Lower lobe of right lung (tissue), 2 donors: Measurements from ENCODE around the gene RHCE. TPM values are rescaled to one million over a fixed set of nuclear protein-coding genes. Genes with fewer than 3 reads are reported as not detected.
"Not testable (repeated sequence)": the region's sequence is repeated elsewhere in the genome, so short reads cannot be mapped to it uniquely, and the experiment has no call there.

Experiments used
- ATAC-seq, 2 donors: fragments of 200-7000 bp; cut with Tn5 transposase; one replicate each; pipeline ENCODE4 v1.9.1; 2020 to 2022; ENCODE audit warnings: mild to moderate bottlenecking in 2 of 2, moderate library complexity in 2 of 2
- DNase-seq: peaks from one replicate; pipeline ENCODE4 v3.0.0-alpha.2; 2020
- H3K27ac ChIP-seq: fragments of 200-600 bp; one replicate; pipeline ENCODE4 v1.8.0; 2022
- H3K27me3 ChIP-seq: fragments of 200-600 bp; one replicate; pipeline ENCODE4 v1.8.0; 2022; ENCODE audit warnings: low read depth
- H3K36me3 ChIP-seq: fragments of 200-600 bp; one replicate; pipeline ENCODE4 v1.8.0; 2022; ENCODE audit warnings: mild to moderate bottlenecking
- H3K4me1 ChIP-seq: fragments of 200-600 bp; one replicate; pipeline ENCODE4 v1.8.0; 2022
- H3K4me3 ChIP-seq: fragments of 200-600 bp; one replicate; pipeline ENCODE4 v1.8.0; 2022; ENCODE audit warnings: mild to moderate bottlenecking
- H3K9me3 ChIP-seq: fragments of 200-600 bp; one replicate; pipeline ENCODE4 v1.8.0; 2022
- intact Hi-C: fragments of 100-400 bp; cut with DNase I; formaldehyde crosslinking; loops from one replicate; pipeline ENCODE4 v1.11.0; 2022
- long read RNA-seq: library from polyadenylated mRNA; unstranded; transcript quantifications from one replicate; pipeline ENCODE4 v2.0.0, GENCODE V29; 2021
- total RNA-seq: library from RNA; stranded (reverse); fragmentation: NEBNext Ultra II Directional; extraction: Animal tissue kit (Norgen Biotek cat#: 25700); gene quantifications from one replicate; pipeline ENCODE4 v1.2.1, GENCODE V29; 2021
- TF ChIP-seq, protein P1 (sequence below): fragments of 200-600 bp; IDR thresholded peaks from one replicate; pipeline ENCODE4 v1.8.0; 2022; ENCODE audit warnings: antibody characterized with exemption, mild to moderate bottlenecking
- donor health status: DM: no; HTN: yes; CAD: no; lungs with severe emphysema.

RHCE gene
- total RNA-seq, result 0.65 TPM
- long read RNA-seq, partial matches to known transcripts, result 0 of 2 reads
- long read RNA-seq, other reads (novel, unspliced or antisense), result 2 of 2 reads

DNA sequence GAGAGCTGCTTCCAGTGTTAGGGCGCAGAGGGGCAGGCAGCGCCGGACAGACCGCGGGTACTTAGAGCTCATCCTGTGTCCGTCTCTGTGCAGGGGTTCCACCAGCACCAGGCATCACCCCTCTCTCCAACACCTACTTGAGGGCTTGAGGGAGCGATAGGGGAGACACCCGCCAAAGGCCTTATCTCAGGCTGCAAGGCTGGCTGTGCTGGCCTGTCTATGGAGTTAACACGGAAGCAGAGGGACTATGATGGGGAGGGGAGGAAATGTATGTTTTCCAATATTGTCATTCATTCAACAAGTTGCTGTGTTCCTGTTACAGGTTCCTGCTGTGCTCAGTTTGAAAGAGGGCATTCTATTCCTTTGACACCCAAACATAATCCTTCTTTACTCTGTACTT, at the start of gene RHCE:
Gene RHCE, minus strand, starts transcription at position 111 of the 400 bp plus-strand sequence. Its CDS starts 39 bp downstream, at position 72.
- H3K27me3 ChIP-seq, H3K27ac ChIP-seq, H3K4me3 ChIP-seq, H3K36me3 ChIP-seq, intact Hi-C loops, ATAC-seq, H3K9me3 ChIP-seq, DNase-seq, H3K4me1 ChIP-seq: not testable (repeated sequence)

DNA sequence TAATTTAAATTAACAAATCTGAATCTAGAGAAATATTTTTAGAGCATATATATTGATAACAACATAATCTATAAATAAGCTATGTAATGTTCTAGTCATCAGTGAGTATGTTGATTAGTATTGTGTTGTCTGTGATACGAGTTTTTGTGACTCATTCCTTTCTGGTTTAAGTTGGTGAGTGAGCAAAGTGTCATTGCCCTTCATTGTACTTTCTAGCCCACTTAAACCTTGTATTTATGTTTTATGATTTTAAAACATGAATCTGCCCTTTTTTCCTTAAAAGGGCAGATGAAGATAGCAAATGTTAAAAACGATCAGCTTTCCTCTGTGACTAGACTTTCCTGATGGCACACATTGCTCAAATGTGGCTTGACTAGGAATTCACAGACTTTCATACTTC, 48.6 kb upstream of the RHCE start:
- intact Hi-C loops, result no loop called here
- Histone ChIP-seq H3K27me3 (no peaks in the 10 kb centered on the region), H3K27ac (no peak overlapping the region), H3K36me3 (no peaks in the 10 kb centered on the region), H3K4me1 (peaks cover 7% of the 10 kb centered on the region), H3K9me3 (no peaks in the 10 kb centered on the region), H3K4me3 (no peak overlapping the region)
- no peak for ATAC-seq
- TF ChIP-seq, protein P1, sequence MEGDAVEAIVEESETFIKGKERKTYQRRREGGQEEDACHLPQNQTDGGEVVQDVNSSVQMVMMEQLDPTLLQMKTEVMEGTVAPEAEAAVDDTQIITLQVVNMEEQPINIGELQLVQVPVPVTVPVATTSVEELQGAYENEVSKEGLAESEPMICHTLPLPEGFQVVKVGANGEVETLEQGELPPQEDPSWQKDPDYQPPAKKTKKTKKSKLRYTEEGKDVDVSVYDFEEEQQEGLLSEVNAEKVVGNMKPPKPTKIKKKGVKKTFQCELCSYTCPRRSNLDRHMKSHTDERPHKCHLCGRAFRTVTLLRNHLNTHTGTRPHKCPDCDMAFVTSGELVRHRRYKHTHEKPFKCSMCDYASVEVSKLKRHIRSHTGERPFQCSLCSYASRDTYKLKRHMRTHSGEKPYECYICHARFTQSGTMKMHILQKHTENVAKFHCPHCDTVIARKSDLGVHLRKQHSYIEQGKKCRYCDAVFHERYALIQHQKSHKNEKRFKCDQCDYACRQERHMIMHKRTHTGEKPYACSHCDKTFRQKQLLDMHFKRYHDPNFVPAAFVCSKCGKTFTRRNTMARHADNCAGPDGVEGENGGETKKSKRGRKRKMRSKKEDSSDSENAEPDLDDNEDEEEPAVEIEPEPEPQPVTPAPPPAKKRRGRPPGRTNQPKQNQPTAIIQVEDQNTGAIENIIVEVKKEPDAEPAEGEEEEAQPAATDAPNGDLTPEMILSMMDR, result no peak
- no peak for DNase-seq

DNA sequence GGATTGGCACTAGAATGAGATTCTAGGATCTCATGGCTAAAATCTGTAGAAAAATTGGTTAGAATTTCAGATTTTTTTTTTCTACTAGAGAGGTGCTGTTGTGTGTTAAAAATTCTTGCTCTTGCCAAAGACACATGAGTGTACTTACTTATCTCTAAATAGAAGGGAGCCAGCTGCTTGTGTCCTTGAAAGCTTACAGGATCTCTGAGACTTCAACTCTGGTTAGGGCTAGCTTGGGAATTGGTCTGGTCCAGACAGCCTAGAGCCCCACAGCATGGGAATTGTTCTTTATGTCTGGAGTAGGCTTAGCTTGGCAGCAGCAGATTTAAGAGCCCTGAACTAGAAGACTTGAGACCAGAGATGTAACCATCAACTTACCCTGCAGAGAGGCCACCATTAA, 47.4 kb upstream of the RHCE start:
- no peak for ATAC-seq
- H3K4me1 ChIP-seq, result peaks cover 7% of the 10 kb centered on the region
- TF ChIP-seq, protein P1, result no peak
- intact Hi-C loops, result no loop called here
- H3K4me3 ChIP-seq, result no peak overlapping the region
- no peaks in the 10 kb centered on the region for H3K36me3 ChIP-seq
- no peak for DNase-seq
- H3K27ac ChIP-seq, result no peak overlapping the region
- H3K27me3 ChIP-seq, result no peaks in the 10 kb centered on the region
- no peaks in the 10 kb centered on the region for H3K9me3 ChIP-seq

DNA sequence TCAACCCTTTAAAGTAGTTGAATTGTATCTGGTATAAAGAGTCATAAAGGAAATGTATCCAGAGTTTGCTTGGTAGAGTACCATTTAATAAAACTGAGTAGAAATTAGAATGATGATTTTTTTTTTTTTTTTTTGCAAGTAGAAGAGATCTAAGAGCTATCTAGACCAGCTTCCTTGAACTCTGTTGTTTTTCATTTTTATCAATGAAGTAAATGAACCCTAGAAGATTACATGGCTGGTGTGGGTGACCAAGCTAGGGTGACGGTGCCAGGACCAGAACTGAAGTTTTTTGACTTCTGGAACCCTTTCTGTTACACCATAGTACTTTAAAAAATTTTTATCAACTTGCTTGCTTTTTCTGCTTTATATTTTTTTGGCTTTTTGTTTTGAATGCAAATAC, 47.0 kb upstream of the RHCE start:
- intact Hi-C loops, result no loop called here
- H3K4me3 ChIP-seq, result no peak overlapping the region
- ATAC-seq, result no peak

DNA sequence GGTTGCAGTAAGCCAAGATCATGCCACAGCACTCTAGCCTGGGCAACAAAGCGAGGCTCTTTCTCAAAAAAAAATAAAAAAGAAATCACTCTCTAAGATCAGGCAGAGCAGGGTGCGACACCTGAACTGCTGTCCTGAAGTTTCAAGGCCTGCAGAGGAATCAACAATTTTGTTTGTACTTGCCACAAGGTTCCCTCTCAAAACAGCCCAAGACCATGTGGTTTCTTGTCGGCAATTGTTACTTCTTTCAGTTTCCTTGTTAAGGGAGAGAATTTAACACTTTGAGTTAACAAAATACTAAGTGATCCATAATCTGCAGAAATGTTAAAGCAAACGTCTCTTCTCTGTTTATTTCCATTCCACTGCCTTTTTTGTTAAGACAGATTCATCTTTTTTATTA, 46.6 kb upstream of the RHCE start:
- no peak for ATAC-seq
- intact Hi-C loops, result no loop called here
- TF ChIP-seq, protein P1, result no peak
- no peak overlapping the region for H3K4me3 ChIP-seq
- no peak overlapping the region for H3K27ac ChIP-seq
- DNase-seq, result no peak
- H3K9me3 ChIP-seq, result no peaks in the 10 kb centered on the region
- H3K36me3 ChIP-seq, result peaks cover 7% of the 10 kb centered on the region
- H3K27me3 ChIP-seq, result no peaks in the 10 kb centered on the region
- peaks cover 7% of the 10 kb centered on the region for H3K4me1 ChIP-seq

More for the DNA sequence above, 47.0 kb upstream of the RHCE start:
- H3K36me3 ChIP-seq, result peaks cover 3% of the 10 kb centered on the region
- no peak for DNase-seq
- H3K4me1 ChIP-seq, result peaks cover 7% of the 10 kb centered on the region
- TF ChIP-seq, protein P1, result no peak
- no peaks in the 10 kb centered on the region for H3K9me3 ChIP-seq
- no peak overlapping the region for H3K27ac ChIP-seq
- no peaks in the 10 kb centered on the region for H3K27me3 ChIP-seq

DNA sequence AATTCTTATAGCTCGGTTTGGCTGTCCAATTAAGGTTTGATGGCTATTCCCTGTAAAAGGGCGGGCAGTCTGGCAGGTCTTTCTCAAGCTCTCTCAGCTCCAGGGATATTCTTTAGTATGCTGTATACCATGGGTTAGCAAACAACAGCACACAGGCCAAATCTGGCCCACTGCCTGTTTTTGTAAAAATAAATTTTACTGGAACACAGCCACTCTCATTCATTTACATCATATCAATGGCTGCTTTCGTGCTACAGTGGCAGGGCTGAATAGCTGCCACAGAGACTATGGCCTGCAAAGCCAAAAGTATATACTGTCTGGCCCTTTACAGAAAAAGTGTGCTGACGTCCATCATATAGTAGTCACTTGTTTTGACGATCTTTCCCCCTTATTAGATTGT, 42.1 kb upstream of the RHCE start:
- ATAC-seq (no peak), DNase-seq (no peak)
- intact Hi-C loops, result no loop called here
- Histone ChIP-seq H3K27ac (no peak overlapping the region), H3K4me3 (no peak overlapping the region), H3K9me3 (no peaks in the 10 kb centered on the region), H3K4me1 (peaks cover 23% of the 10 kb centered on the region), H3K27me3 (no peaks in the 10 kb centered on the region), H3K36me3 (peaks cover 38% of the 10 kb centered on the region)
- TF ChIP-seq, protein P1, result no peak
